Measurements from ENCODE around the gene DPYSL5.

Gene DPYSL5

GRCh38 chr2:26845021-26845420 lies 2.9 kb upstream of the DPYSL5 start:
- TF ChIP-seq, protein P1, sequence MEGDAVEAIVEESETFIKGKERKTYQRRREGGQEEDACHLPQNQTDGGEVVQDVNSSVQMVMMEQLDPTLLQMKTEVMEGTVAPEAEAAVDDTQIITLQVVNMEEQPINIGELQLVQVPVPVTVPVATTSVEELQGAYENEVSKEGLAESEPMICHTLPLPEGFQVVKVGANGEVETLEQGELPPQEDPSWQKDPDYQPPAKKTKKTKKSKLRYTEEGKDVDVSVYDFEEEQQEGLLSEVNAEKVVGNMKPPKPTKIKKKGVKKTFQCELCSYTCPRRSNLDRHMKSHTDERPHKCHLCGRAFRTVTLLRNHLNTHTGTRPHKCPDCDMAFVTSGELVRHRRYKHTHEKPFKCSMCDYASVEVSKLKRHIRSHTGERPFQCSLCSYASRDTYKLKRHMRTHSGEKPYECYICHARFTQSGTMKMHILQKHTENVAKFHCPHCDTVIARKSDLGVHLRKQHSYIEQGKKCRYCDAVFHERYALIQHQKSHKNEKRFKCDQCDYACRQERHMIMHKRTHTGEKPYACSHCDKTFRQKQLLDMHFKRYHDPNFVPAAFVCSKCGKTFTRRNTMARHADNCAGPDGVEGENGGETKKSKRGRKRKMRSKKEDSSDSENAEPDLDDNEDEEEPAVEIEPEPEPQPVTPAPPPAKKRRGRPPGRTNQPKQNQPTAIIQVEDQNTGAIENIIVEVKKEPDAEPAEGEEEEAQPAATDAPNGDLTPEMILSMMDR (IDR thresholded peaks at IDR 0.05; ENCODE audit: low read depth, low read length, missing control alignments) = no peak
- no peak for DNase-seq (ENCODE audit: extremely low read depth, low read depth)
- H3K4me3 ChIP-seq (replicated peaks; ENCODE audit: low read depth, low read length) = no peak overlapping the region

GRCh38 chr2:26846334-26847306 lies 1.3 kb upstream of the DPYSL5 start:
- TF ChIP-seq, protein P1 (IDR thresholded peaks at IDR 0.05; ENCODE audit: low read depth, low read length, missing control alignments) = peak; percentile 76
- no peak for DNase-seq (ENCODE audit: extremely low read depth, low read depth)
- no peak overlapping the region for H3K4me3 ChIP-seq (replicated peaks; ENCODE audit: low read depth, low read length)

- no peak overlapping the region for H3K4me3 ChIP-seq (replicated peaks; ENCODE audit: low read depth, low read length)
- TF ChIP-seq, protein P1 (IDR thresholded peaks at IDR 0.05; ENCODE audit: low read depth, low read length, missing control alignments) = no peak
- DNase-seq (ENCODE audit: extremely low read depth, low read depth) = no peak
Observed at GRCh38 chr2:26847307-26847654, 651 bp upstream of the DPYSL5 start.

- no peak overlapping the region; the same call in 1 of the 2 replicates for H3K4me3 ChIP-seq (replicated peaks; ENCODE audit: low read depth, low read length)
- TF ChIP-seq, protein P1 (IDR thresholded peaks at IDR 0.05; ENCODE audit: low read depth, low read length, missing control alignments) = no peak
- DNase-seq (ENCODE audit: extremely low read depth, low read depth) = no peak
Observed at GRCh38 chr2:26848336-26849055, 564 bp downstream of the DPYSL5 start.

GRCh38 chr2:26849056-26849999 lies 1.4 kb downstream of the DPYSL5 start:
- no peak overlapping the region for H3K4me3 ChIP-seq (replicated peaks; ENCODE audit: low read depth, low read length)
- no peak for DNase-seq (ENCODE audit: extremely low read depth, low read depth)
- TF ChIP-seq, protein P1 (IDR thresholded peaks at IDR 0.05; ENCODE audit: low read depth, low read length, missing control alignments) = no peak

DNA sequence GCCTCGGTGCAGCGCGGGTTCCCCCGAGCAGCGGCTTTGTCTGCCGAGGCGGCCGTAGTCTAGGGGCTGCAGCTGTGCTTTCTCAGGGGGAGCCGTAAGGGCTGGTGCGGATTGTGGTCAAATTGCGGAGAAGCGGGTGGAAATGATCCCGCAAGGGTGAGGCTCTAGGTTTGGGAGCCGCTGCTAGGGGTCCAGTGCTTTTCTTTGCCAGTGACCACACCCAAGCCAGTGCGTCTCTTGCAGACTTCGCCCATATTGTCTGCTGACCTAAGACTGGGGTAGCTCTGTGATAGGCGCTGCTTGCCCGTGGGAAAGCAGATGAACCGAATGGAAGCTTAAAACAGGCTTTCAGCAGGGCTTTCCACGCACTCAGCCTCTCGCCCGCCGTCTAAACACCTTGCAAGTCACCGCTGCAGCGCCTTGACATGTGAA lies 2.1 kb downstream of the DPYSL5 start:
- no peak for DNase-seq (ENCODE audit: extremely low read depth, low read depth)
- H3K4me3 ChIP-seq (replicated peaks; ENCODE audit: low read depth, low read length) = no peak overlapping the region
- TF ChIP-seq, protein P1 (IDR thresholded peaks at IDR 0.05; ENCODE audit: low read depth, low read length, missing control alignments) = no peak

Measured in HFF-Myc (cell line).